Measurements from ENCODE around the gene SS18L1. TPM values are rescaled to one million over a fixed set of nuclear protein-coding genes. Genes with fewer than 3 reads are reported as not detected.

SS18L1 gene
- total RNA-seq, 3 donors from 2014 or later (not counting 1 experiment from before 2014, with no cell fraction given): 19.1 to 26.0 (median 23.7) TPM

- 96% methylated on average over 29 of the region's 29 CpGs for WGBS (ENCODE audit: insufficient coverage)
- ATAC-seq: no peak
- no peaks in the 10 kb centered on the region for H3K9me3 ChIP-seq (ENCODE audit: control insufficient read depth, insufficient read depth, low read length)
- Mint-ChIP-seq H3K4me3 (peak overlapping the region; percentile 50), H3K27ac (no peak overlapping the region), H3K36me3 (no peaks in the 10 kb centered on the region), H3K4me1 (peaks cover 0 to 6% of the 10 kb centered on the region in 2 donors), H3K9me3 (no peaks in the 10 kb centered on the region), H3K27me3 (ENCODE audit: low read depth in 2 of 2) (no peaks in the 10 kb centered on the region)
- H3K27ac ChIP-seq (ENCODE audit: low read length): no peak overlapping the region
- H3K4me1 ChIP-seq (ENCODE audit: control insufficient read depth, insufficient read depth, low read length): peaks cover 6% of the 10 kb centered on the region
- no peak overlapping the region for H3K4me3 ChIP-seq (ENCODE audit: low read length)
- no peaks in the 10 kb centered on the region for H3K27me3 ChIP-seq (ENCODE audit: control insufficient read depth, insufficient read depth, low read length)
- TF ChIP-seq, protein P1, sequence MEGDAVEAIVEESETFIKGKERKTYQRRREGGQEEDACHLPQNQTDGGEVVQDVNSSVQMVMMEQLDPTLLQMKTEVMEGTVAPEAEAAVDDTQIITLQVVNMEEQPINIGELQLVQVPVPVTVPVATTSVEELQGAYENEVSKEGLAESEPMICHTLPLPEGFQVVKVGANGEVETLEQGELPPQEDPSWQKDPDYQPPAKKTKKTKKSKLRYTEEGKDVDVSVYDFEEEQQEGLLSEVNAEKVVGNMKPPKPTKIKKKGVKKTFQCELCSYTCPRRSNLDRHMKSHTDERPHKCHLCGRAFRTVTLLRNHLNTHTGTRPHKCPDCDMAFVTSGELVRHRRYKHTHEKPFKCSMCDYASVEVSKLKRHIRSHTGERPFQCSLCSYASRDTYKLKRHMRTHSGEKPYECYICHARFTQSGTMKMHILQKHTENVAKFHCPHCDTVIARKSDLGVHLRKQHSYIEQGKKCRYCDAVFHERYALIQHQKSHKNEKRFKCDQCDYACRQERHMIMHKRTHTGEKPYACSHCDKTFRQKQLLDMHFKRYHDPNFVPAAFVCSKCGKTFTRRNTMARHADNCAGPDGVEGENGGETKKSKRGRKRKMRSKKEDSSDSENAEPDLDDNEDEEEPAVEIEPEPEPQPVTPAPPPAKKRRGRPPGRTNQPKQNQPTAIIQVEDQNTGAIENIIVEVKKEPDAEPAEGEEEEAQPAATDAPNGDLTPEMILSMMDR (IDR thresholded peaks at IDR 0.05): no peak
- intact Hi-C loops (cut with micrococcal nuclease): no loop called here
- H3K36me3 ChIP-seq (ENCODE audit: control insufficient read depth, insufficient read depth, low read length): peaks cover 25% of the 10 kb centered on the region
- DNase-seq: no peak
Measured at GRCh38 chr20:62163986-62164762, 20.6 kb downstream of the SS18L1 start.

DNA sequence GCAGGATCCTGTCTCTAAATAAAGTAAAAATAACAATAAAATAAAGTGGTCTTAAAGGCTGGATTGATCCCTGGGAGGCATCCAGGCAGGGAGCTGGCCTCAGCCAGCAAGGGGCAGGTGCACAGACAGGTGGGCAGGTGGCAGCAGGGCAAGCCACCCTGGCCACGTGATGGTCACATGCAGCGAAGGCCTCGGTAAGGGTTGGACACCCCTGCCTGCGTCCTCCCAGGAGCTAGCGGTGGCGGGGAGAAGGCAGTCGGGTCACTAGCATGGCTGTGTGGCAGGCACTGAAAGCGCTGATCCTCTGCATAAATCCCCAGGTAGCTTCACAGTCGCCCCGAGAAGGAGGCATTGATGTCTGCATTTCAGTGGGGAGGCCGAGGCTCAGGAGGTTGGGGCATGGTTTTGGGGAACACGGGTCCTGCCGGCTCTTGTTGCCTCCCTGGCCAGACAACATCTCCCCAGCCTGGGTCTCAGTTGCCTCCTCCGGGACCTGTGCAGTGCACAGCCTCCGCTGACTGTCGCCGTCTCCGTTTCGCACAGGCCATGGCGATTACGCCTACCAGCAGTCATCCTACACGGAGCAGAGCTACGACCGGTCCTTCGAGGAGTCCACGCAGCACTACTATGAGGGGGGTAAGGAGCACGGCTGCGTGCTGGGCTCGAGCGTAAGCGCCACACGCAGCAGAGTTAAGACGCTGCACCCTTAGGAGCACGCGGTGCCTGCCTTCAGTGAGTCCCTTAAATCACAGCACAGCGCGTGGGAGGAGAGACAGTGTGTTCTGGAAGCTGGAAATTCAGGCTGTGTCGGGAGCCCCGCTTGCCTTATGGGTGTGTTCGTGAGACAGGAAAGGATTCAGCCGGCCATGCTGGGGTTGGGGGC is 21.6 kb downstream of the SS18L1 start:
- Mint-ChIP-seq H3K27ac (no peak overlapping the region), H3K27me3 (ENCODE audit: low read depth in 2 of 2) (no peaks in the 10 kb centered on the region), H3K4me3 (no peak overlapping the region), H3K4me1 (no peaks in the 10 kb centered on the region), H3K36me3 (no peaks in the 10 kb centered on the region), H3K9me3 (no peaks in the 10 kb centered on the region)
- H3K36me3 ChIP-seq (ENCODE audit: control insufficient read depth, insufficient read depth, low read length): peaks cover 26% of the 10 kb centered on the region
- DNase-seq (no peak), ATAC-seq (no peak)
- H3K4me3 ChIP-seq (ENCODE audit: low read length): no peak overlapping the region
- H3K27me3 ChIP-seq (ENCODE audit: control insufficient read depth, insufficient read depth, low read length): no peaks in the 10 kb centered on the region
- H3K4me1 ChIP-seq (ENCODE audit: control insufficient read depth, insufficient read depth, low read length): no peaks in the 10 kb centered on the region
- TF ChIP-seq, protein P1 (IDR thresholded peaks at IDR 0.05): no peak
- WGBS (ENCODE audit: insufficient coverage): 98% methylated on average over 41 of the region's 41 CpGs
- no peak overlapping the region for H3K27ac ChIP-seq (ENCODE audit: low read length)
- no peaks in the 10 kb centered on the region for H3K9me3 ChIP-seq (ENCODE audit: control insufficient read depth, insufficient read depth, low read length)
- intact Hi-C loops (cut with micrococcal nuclease): no loop called here

GRCh38 chr20:62165762-62166399 is 22.3 kb downstream of the SS18L1 start:
- Mint-ChIP-seq H3K4me3 (no peak overlapping the region), H3K27me3 (ENCODE audit: low read depth in 2 of 2) (no peaks in the 10 kb centered on the region), H3K4me1 (no peaks in the 10 kb centered on the region)

More at GRCh38 chr20:62165762-62166399, 22.3 kb downstream of the SS18L1 start:
- no peak for DNase-seq
- Mint-ChIP-seq H3K9me3 (no peaks in the 10 kb centered on the region), H3K36me3 (no peaks in the 10 kb centered on the region), H3K27ac (no peak overlapping the region)
- Histone ChIP-seq H3K36me3 (ENCODE audit: control insufficient read depth, insufficient read depth, low read length) (peaks cover 26% of the 10 kb centered on the region), H3K4me1 (ENCODE audit: control insufficient read depth, insufficient read depth, low read length) (no peaks in the 10 kb centered on the region), H3K4me3 (ENCODE audit: low read length) (no peak overlapping the region), H3K27me3 (ENCODE audit: control insufficient read depth, insufficient read depth, low read length) (no peaks in the 10 kb centered on the region), H3K27ac (ENCODE audit: low read length) (no peak overlapping the region), H3K9me3 (ENCODE audit: control insufficient read depth, insufficient read depth, low read length) (no peaks in the 10 kb centered on the region)
- WGBS (ENCODE audit: insufficient coverage): 97% methylated on average over 25 of the region's 25 CpGs
- TF ChIP-seq, protein P1 (IDR thresholded peaks at IDR 0.05): no peak
- ATAC-seq: no peak
- intact Hi-C loops (cut with micrococcal nuclease): no loop called here

Data from natural killer cell (primary cell).